Neural cell (in vitro differentiated cells): ENCODE data around the gene UNKL.

Experiments
- EP300 ChIP-seq: fragments of 450-650 bp; conservative IDR thresholded peaks from 2 replicates; pipeline ENCODE4 v1.6.1; 2014; ENCODE audit warnings: antibody characterized with exemption, mild to moderate bottlenecking, moderate library complexity; ENCODE audit not compliant: poor library complexity, severe bottlenecking
- EZH2 ChIP-seq: fragments of 200-600, 300-800 bp; shearing (Covaris generic), sonication (generic); IDR thresholded peaks from 2 replicates; pipeline ENCODE4 v1.6.1; 2014; ENCODE audit warnings: antibody characterized with exemption, low read length, borderline replicate concordance, mild to moderate bottlenecking; ENCODE audit not compliant: insufficient read depth, poor library complexity, severe bottlenecking
- POLR2AphosphoS5 ChIP-seq: IDR thresholded peaks from 2 replicates; pipeline ENCODE4 v1.6.1; 2012
- REST ChIP-seq: IDR thresholded peaks from 2 replicates; pipeline ENCODE4 v1.6.1; 2012; ENCODE audit warnings: borderline replicate concordance
- SMC3 ChIP-seq: fragments of 450-650 bp; conservative IDR thresholded peaks from 2 replicates; pipeline ENCODE4 v1.6.1; 2014; ENCODE audit warnings: antibody characterized with exemption, mild to moderate bottlenecking, moderate library complexity; ENCODE audit not compliant: poor library complexity
- TAF1 ChIP-seq: IDR thresholded peaks from 2 replicates; pipeline ENCODE4 v1.6.1; 2012; ENCODE audit warnings: low read depth
- TF ChIP-seq, protein P1 (sequence below): fragments of 450-650 bp; IDR thresholded peaks from 2 replicates; pipeline ENCODE4 v1.5.1; 2014; ENCODE audit warnings: antibody characterized with exemption, mild to moderate bottlenecking, moderate library complexity; ENCODE audit not compliant: poor library complexity, severe bottlenecking

DNA sequence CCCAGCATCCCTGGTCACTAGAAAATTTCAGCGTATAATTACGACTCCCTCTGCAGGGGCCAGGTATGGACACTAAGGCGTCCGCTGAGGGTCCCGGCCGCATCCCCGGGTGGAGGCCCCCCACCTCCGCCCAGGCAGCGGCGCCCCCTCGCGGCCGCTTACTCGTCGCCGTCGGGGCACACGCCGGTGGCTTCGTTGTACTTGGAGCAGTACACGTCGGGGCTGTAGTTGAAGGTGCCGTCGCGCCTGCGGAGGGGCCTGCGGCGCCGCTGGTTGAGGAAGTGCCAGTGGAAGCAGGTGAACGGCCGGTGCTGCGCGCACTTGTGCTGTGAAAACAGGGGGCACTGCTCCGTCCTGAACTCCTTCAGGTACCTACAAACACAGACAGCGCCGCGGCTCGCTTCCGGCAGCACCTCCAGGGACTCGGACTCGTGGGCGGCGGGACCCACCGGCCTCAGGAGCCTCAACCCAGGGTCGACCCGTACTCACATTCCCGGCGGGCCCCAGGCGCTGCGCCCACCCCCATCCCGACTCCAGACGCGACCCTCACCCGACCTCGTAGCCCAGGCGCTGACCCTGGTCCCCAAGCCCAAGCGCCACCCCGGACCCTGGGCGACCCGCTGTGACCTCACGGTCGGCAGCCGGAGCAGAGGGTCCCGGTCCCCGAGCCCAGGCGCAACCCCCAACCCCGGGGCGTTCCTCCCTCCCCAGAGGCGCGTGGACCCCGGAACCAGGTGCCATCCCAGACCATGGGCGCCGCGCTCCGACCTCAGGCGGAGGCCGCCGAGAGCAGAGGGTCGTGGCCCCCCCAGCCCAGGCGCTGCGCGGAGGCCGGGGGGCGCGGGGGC, 596 bp downstream of the UNKL start:
- TF ChIP-seq POLR2AphosphoS5, result no peak
- TF ChIP-seq, protein P1, sequence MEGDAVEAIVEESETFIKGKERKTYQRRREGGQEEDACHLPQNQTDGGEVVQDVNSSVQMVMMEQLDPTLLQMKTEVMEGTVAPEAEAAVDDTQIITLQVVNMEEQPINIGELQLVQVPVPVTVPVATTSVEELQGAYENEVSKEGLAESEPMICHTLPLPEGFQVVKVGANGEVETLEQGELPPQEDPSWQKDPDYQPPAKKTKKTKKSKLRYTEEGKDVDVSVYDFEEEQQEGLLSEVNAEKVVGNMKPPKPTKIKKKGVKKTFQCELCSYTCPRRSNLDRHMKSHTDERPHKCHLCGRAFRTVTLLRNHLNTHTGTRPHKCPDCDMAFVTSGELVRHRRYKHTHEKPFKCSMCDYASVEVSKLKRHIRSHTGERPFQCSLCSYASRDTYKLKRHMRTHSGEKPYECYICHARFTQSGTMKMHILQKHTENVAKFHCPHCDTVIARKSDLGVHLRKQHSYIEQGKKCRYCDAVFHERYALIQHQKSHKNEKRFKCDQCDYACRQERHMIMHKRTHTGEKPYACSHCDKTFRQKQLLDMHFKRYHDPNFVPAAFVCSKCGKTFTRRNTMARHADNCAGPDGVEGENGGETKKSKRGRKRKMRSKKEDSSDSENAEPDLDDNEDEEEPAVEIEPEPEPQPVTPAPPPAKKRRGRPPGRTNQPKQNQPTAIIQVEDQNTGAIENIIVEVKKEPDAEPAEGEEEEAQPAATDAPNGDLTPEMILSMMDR, result peak; percentile 65
- no peak for TF ChIP-seq TAF1
- TF ChIP-seq EZH2, result no peak
- no peak for TF ChIP-seq EP300
- TF ChIP-seq SMC3, result peak; percentile 29
- TF ChIP-seq REST, result no peak
